Kidney glomerular epithelial cell (primary cell): ENCODE measurements around the gene COL11A2.
"Not testable (repeated sequence)": the region's sequence is repeated elsewhere in the genome, so short reads cannot be mapped to it uniquely, and the experiment has no call there.

ENCODE experiments used
- DNase-seq: peaks from one replicate; lab custom pipeline; 2025; lab: John Stamatoyannopoulos, UW

The COL11A2 gene

DNA sequence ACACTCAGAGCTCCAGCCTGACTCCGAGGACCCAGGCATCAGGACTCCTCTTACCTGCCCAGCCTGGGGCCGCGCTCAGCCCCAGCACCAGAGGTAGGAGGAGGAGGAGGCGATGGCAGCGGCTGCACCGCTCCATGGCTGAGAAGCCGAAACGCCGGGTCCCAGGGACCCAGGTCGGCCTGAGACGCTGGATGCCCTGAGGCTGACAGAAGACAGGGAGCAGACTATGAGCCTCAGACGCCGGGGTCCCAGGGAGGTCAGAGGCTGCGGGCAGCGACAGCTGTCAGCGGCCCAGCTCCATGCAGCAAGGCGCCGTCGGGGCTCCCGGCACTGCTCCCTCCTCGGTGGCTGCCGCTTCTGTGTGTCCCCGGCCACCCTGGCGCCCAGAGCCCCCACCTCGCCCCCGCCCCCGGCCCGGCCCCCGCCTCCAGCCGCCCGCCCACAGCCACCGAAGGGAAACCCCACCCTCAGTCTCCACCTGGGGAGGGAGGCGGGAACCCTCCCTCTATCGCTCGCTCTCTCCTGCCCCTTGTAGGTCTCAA, at the start of gene COL11A2:
TSS of gene COL11A2 (minus strand) at position 363 of the 542 bp plus-strand sequence. CDS start at position 136, 227 bp downstream.
- DNase-seq: no peak

DNA sequence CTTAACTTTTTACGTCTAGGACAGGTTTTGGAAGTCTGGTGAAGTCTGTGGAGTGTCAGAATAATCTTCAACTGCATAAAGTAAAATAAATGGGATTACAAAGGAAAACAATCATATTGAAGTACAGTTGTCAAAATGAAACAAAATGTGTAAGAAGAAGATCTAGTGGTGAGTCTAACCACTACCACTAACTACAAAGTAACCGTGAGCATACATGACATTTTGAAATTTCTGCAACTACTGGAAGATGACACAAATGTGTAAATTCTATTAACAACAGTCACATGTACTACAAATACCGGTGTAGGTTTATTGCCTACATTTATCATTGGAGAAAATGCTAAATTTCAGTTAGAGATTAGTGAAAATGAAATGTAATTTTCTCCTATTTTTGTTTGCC, 49.7 kb upstream of the COL11A2 start:
- no peak for DNase-seq

DNA sequence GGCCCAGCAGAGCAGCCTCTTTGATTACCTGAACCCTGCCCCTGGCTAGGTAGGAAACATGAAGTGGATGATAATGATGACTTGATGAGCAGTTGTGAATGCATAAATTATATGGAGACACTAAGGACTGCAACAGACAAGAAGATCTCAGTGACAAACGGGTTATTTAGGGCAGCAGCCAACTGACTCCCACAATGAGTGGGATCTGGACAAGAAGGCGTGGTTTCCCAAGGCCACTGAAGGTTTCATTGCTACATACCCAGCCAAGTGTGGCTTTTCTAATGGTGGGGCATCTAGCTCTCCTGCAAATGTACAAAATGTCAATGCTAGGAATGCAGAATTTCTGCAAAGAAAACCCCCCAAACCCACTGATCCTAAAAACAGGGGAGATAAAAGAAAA, 45.5 kb upstream of the COL11A2 start:
- DNase-seq: no peak

DNA sequence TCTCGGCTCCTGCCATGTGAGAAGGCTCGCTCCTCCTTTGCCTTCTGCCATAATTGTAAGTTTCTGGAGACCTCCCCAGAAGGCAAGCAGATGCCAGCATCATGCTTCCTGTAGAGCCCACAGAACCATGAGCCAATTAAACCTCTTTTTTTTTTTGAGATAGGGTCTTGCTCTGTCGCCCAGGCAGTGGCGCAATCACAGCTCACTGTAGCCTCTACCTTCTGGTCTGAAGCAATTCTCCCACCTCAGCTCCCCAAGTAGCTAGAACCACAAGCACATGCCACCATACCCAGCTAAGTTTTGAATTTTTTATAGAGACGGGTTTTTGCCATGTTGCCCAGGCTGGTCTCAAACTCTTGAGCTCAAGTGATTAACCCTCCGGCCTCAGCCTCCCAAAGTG, 44.6 kb upstream of the COL11A2 start:
- no peak for DNase-seq

DNA sequence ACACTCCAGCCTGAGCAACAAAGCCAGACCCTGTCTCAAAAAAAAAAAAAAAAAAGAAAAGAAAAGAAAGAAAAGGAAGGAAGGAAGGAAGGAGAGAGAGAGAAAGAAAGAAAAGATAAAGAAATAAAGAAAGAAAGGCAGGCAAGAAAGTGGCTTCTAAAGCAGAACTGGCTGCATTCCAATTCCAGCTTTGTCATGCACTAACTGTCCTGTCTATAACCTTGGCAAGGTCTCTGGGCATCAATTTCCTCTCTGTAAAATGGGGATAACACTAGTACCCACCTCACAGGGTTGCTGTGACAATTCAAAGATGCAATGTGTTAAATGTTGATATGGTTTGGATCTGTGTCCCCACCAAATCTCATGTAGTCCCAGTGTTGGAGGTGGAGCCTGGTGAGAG, 44.1 kb upstream of the COL11A2 start:
- no peak for DNase-seq

DNA sequence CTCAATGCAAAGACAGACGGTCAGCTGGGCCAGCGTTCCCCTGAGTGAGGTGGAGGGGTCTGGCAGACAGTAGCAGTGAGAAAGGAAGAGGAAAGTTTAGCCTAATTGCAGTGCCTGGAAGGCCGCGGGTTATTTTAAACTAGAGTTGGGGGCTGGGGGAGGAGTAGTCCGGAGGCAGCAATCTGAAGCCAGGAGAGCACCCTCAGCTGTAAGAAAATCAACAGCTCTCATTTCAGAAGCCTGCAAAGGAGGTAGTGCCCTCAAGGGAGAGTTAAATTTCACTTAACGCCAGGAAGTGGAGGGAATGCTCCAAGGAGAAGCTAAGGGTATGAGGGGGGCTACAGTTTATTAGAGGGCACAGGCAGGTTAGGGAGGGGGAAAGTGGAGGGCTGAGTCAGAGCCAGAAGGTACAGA, 43.0 kb upstream of the COL11A2 start:
- no peak for DNase-seq

DNA sequence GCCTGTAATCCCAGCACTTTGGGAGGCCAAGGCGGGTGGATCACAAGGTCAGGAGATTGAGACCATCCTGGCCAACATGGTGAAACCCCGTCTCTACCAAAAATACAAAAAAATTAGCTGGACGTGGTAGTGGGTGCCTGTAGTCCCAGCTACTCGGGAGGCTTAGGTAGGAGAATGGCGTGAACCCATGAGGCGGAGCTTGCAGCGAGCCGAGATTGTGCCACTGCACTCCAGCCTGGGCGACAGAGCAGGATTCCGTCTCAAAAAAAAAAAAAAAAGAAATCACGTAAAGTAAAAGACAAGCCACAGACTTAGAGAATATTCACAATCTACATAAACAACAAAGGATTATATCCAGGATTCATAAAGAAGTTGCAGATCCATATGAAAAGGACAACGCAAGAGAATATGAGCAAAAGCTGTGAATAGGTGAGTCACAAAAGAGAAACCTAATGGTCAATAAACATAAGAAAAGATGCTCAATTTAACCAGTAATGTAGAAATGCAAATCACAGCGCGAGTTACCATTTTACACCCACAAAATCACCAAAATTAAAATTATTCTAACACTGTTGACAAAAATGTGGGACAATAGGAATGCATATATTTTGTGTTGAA, 34.3 kb upstream of the COL11A2 start:
- not testable (repeated sequence) for DNase-seq

DNA sequence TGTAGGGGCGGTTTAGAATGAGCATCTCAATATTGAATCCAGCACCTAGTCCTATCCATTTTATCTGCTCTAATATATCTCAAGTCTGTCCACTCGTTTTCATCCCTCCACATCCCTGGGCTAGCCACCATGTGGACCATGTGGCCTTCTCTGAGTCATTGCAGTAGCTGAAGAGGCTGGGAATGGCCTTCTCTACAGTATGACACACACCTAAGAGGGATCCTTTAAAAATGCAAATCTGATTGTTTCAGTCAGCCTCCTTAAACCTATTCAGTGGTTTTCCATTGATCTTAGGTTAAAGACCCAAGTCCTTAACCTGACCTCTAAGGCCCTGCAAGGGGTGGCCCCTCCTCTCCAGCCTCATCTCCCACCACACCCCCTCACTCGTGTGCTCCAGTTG, 25.4 kb upstream of the COL11A2 start:
- no peak for DNase-seq

DNA sequence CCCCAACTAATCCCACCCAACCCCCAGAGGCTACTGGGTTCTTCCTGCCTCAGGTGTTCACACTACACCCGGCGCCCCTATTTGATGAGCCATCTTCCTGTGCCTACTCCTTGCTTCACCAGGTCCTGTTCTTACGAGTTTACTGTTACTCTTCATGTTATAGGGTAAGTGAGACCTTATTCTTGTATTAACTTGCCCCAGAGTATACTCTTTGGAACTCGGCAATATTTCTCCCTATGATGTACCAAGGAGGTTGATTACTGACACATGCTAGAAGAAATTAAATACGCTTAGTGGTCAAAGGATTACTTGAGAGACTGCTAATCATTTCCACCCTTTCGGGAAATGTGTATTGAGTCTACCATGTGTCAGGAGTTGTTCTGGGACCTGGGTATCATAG, 25.0 kb upstream of the COL11A2 start:
- no peak for DNase-seq

DNA sequence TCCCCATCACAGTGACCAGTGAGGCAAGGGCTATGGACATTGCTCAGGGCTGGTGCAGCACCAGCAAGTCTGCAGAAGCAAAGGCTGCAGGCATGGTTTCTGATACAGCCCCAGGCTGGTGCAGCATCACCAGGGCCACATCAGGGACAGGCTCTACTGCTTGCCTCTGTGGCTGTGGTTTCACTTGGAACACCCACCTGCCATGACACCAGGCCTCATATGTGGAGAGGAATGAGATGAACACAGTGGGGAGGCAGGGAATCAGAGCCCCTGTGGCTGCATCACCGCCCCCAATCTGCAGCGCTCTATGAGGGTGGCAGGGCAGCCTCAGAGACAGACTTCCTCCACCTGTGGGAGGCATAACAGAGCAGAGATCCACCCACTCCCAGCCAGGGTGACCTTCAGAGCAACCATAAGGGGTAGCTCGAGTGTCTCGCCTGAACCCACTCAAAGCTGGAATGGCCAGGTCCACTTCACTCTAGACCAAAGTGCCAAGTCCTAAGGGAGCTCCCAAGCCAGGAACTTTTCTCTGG, 23.9 kb upstream of the COL11A2 start:
- DNase-seq: no peak

DNA sequence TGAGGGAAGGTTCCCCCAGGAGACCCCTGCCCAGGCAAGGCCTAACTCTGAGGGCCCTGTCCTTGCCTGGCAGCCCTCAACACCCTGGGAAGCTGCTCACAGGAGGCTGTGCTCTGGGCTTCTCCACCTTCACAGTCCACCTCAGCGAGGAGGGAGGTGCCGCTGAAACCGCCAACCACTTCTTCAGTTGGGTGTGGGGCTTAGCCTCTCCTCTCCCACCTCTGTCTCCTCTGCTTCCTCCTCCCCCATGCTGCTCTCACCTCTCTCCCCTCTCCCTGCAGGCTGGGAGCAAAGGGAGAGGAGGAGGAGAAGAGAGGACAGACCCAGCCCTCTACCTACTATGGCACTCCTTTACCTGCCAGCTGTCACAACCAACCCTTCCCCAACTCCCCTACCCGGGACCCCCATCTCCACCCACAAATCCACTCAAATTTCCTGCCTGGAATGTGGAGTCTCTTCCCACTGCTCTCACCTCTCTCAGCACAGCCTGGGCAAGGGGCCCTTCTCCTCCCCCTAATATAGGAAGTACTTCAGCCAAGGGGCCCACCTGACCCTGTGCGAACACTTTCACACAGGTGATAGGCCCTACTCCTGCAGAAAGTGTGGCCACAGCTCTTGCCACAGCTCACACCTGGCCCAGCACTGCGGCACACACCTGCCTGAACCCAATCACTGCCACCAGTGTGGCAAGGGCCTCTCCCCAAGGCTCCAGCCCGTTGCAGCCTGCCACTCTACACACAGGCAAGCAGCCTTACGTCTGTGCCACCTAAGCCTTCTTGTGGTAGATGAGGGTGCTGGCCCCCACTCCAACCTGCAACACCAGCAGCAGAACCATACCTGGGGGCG, 23.2 kb upstream of the COL11A2 start:
- DNase-seq: no peak

DNA sequence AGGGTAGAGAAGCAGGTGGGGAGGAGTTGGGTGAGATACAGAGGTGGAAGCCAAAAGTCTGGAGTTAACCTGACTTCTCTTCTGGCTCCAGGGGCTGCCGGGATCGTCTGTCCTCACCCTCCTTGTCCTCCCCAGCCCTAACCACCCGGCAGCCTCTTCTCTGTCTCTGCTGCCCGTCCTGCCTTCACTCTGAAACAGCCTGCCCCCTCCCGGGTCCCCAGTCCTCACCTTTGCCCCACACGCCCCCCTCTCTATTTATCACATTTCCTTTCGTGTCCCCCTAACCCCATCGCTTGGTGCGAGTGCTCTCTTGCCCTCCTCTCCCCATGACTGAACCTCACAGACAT, 21.7 kb upstream of the COL11A2 start:
- DNase-seq: no peak

DNA sequence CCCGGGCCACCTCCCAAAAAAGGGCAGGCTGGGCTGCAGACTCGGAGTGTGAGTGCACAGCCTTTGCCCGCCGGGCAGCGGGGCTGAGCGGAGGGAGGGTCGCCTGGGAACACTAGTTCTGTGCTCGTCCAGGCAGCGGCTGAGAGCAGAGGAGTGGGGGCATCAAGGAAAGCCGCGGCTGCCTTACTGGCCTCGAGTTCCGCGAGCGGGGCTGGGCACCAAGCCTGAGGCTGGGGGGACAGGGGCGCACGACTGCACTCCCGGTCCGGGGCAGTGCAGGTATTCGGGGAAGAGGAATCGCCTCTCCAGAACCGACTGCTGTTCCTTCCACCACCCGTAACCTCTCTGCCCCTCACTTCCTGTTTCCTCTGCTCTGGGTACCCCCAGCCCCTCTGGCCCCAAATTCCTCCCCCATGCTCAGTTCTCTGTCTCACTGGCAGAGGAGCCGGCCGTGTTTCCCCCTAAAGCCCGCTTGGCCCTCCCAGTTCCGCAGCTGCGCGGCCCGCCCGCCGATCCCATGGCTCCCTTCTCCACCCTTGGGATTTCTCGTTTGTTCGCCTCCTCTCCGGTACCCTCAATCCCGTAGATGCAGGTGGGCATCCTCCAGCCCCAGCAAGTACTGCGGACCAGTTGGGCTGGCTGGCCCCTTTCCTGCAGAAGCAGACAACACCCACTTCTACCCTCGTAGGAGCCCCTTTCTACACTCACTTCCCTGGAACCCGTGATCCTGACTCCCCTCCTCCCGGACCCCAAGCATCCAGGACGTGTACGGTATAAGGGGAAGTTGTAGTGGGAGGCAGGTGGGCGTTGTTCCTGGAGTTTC, 21.1 kb upstream of the COL11A2 start:
- DNase-seq: peak; percentile 13

DNA sequence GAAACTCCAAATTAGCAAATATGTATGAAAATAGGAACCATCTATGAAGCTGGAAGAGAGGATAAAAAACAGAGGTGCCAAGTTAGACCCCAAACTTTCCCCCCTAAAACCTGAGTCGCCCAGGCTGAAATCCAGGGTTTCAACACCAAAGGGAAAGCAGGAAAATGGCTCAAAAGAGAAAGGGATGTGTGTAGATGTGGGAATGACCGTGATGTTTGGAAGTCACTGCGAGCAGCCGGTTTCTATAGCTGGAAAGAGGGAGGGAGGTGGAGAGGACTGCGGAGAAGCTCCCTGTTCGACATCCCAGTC, 20.5 kb upstream of the COL11A2 start:
- DNase-seq: no peak

DNA sequence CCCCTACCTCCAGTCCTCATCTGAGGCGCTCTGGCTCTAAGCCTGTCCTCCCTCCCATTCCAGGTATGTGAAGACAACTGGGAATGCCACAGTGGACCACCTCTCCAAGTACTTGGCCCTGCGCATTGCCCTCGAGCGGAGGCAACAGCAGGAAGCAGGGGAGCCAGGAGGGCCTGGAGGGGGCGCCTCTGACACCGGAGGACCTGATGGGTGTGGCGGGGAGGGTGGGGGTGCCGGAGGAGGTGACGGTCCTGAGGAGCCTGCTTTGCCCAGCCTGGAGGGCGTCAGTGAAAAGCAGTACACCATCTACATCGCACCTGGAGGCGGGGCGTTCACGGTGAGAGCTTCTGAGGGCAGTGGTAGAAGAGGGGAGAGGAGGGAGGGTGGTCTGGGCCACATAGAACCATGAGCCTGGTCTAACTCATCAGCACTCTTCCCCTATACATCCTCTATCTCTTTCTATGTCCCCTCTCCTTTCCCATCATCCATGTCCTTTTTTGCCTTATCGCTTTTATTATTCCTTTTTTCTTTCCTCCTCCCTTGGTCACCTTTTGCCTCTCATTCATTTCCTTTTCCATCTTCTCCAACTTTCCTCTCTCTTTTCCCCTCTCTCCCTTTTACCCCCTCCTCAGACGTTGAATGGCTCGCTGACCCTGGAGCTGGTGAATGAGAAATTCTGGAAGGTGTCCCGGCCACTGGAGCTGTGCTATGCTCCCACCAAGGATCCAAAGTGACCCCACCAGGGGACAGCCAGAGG, 19.6 kb upstream of the COL11A2 start:
- no peak for DNase-seq

DNA sequence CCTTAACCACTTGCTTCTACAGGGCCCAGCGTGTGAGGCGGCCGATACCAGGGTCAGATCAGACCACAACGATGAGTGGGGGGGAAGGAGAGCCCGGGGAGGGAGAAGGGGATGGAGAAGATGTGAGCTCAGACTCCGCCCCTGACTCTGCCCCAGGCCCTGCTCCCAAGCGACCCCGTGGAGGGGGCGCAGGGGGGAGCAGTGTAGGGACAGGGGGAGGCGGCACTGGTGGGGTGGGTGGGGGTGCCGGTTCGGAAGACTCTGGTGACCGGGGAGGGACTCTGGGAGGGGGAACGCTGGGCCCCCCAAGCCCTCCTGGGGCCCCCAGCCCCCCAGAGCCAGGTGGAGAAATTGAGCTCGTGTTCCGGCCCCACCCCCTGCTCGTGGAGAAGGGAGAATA, 18.9 kb upstream of the COL11A2 start:
- DNase-seq: no peak

DNA sequence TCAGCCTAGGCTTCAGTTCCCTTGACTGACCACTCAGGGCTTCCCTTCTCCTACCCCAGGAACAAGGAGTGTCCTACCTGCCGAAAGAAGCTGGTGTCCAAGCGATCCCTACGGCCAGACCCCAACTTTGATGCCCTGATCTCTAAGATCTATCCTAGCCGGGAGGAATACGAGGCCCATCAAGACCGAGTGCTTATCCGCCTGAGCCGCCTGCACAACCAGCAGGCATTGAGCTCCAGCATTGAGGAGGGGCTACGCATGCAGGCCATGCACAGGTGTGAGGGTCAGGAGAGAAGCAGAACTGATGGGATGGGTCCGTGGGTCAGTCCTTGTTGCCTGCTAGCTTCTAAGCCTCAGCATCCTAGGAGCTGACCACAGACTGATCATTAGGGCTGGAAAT, 17.6 kb upstream of the COL11A2 start:
- no peak for DNase-seq

DNA sequence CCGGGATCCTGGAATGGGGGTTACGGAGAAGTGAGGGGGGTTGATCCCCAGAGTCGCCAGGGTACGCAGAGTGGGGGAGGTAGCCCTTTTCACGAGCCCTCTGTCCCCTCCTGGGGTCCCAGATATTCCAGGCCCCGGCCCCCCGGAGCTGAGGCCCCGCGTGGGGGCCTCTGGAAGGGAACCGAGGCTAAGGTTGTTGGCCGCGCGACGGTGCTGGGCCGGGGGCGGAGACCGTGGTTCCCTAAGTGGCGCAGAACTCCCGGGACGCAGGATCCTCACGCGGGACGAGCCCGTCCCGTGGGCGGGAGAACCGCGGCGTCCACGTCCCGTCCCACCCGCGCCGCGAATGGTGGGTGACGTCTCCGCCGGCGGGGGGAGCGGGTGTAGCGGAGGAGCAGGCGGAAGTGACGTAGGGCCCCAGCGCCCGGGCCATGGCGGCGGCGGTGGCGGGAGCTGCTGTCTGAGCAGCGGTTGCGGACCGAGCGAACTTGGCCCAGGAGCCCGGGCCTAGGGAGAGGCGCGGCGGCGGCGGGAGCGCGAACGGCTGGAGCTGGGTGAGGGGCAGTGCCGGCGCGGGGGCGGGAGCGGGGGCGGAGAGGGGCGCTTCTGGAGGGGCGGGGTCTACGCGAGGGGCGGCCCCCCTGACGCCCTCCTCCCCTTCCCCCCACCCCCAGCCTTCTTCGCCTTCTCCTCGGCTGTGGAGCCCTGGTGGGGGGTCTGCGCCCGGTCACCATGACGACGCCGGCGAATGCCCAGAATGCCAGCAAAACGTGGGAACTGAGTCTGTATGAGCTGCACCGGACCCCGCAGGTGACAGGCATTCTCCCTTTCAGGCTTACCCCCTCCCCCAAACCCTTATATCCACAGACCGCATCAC, 16.1 kb upstream of the COL11A2 start, which contains the start of gene RING1:
TSS of gene RING1 (plus strand) at position 410 of the 877 bp plus-strand sequence. CDS start at position 733, 323 bp downstream.
- DNase-seq: peak; percentile 56

DNA sequence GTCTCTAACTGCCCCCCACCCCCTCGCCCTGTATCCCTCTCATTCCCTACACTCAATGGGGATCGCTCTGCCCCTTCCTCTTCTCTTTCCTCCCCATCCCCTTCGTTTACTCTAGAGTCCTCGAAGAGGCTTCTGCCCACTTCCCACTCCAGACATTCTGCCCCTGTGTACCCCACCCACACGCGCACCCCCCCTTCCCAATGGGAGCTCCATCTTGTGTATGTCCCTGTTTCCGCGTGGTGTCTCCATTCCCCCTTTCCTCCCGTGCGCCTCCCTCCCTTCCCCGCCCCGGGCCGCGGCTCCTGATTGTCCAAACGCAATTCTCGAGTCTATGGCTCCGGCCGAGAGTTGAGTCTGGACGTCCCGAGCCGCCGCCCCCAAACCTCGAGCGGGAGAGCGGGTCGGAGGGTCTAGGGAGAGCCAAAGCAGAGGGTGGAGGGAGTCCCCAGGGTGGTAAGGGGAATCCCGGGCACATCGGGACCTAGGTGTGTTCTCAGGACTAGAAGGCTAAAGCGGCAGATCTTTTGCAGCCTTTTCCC, 15.4 kb upstream of the COL11A2 start:
- DNase-seq: no peak

DNA sequence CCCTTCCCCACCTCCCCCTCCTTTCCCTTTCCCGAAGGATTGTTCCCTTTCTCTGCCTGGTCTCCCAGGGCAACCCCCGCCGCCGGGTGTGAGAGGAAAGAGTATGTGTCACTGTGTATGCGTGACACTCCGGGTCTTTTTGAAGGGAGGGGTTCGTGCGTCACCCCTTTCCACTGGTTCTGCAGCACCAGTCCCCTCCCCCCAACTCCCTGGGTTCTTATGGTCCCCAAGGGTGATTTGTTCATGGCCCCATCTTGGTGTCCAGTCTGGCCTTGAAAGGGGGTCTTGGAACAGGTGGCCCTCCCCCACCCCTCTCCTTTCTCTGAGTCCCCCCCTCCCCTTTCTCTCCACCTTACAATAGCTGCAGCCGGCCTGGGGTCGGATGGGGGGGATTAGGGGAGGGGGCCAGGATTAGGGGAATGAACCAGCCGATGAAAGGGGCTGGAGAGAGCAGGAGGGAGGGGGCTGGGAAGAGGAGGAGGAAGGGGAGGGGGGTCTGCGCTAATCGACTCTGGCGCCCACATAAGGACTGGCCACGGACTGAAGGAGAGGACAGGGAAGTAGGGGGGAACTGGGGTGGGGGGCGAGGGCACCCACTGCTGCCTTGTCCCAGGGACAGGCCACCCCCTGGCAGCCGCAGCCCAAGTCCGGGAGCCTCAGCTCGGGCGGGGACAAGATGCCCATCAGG, 14.7 kb upstream of the COL11A2 start:
- no peak for DNase-seq
